Hepatocyte (in vitro differentiated cells): ENCODE data around the gene FBXL13.

Experiments used
- EZH2 ChIP-seq: fragments of 200-600 bp; sonication (generic); IDR thresholded peaks from 2 replicates; pipeline ENCODE4 v1.6.1; 2016; ENCODE audit warnings: antibody characterized with exemption, mild to moderate bottlenecking, borderline replicate concordance
- TF ChIP-seq, protein P1 (sequence below): fragments of 200-600 bp; sonication (generic); IDR thresholded peaks from 2 replicates; pipeline ENCODE4 v1.5.1; 2016; ENCODE audit warnings: antibody characterized with exemption, mild to moderate bottlenecking; ENCODE audit not compliant: poor library complexity

DNA sequence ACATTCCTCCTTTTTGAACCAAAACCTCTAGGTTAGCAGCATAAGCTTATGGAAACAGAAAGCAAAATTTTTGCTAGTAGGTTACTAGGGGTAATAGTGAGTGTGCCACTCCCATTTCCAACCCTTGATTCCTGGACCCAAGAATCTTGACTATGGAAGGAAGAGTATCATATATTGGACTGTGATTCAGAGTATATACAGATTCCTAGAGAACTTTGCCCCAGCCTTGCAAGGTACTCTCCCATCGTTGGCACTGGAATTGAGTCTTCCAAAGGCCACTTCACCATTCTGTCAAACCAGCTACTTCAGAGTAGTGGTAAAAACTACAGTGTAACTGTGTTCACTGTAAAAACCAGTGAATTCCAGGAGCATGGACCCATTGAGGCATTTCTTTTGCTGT, 92.4 kb downstream of the FBXL13 start:
- TF ChIP-seq, protein P1, sequence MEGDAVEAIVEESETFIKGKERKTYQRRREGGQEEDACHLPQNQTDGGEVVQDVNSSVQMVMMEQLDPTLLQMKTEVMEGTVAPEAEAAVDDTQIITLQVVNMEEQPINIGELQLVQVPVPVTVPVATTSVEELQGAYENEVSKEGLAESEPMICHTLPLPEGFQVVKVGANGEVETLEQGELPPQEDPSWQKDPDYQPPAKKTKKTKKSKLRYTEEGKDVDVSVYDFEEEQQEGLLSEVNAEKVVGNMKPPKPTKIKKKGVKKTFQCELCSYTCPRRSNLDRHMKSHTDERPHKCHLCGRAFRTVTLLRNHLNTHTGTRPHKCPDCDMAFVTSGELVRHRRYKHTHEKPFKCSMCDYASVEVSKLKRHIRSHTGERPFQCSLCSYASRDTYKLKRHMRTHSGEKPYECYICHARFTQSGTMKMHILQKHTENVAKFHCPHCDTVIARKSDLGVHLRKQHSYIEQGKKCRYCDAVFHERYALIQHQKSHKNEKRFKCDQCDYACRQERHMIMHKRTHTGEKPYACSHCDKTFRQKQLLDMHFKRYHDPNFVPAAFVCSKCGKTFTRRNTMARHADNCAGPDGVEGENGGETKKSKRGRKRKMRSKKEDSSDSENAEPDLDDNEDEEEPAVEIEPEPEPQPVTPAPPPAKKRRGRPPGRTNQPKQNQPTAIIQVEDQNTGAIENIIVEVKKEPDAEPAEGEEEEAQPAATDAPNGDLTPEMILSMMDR = no peak
- TF ChIP-seq EZH2 = no peak
